GM10248 (cell line): Measurements from ENCODE around the gene PRR33.

Experiments used
- CTCF ChIA-PET: fragments of 300-600 bp; sonication (Branson Sonifier 250); formaldehyde crosslinking; extraction: SDS; loops from one replicate; lab custom pipeline; 2021; ENCODE audit warnings: antibody characterized with exemption; lab: Yijun Ruan, JAX
- POLR2A ChIA-PET: fragments of 350-650 bp; sonication (Branson Sonifier 250); formaldehyde crosslinking; extraction: SDS; loops from one replicate; lab custom pipeline; 2020; ENCODE audit warnings: antibody characterized with exemption; lab: Yijun Ruan, JAX
- DNase-seq: peaks from one replicate; pipeline ENCODE4 v3.0.0; 2012; ENCODE audit errors: extremely low spot score
- TF ChIP-seq, protein P1 (sequence below): IDR thresholded peaks from 2 replicates; pipeline ENCODE4 v1.5.1; 2012; ENCODE audit warnings: mild to moderate bottlenecking, low read depth; ENCODE audit errors: extremely low read depth, missing control alignments, control extremely low read depth

The PRR33 gene

GRCh38 chr11:1928470-1928890 is 36.8 kb upstream of the PRR33 start:
- DNase-seq = no peak
- TF ChIP-seq, protein P1, sequence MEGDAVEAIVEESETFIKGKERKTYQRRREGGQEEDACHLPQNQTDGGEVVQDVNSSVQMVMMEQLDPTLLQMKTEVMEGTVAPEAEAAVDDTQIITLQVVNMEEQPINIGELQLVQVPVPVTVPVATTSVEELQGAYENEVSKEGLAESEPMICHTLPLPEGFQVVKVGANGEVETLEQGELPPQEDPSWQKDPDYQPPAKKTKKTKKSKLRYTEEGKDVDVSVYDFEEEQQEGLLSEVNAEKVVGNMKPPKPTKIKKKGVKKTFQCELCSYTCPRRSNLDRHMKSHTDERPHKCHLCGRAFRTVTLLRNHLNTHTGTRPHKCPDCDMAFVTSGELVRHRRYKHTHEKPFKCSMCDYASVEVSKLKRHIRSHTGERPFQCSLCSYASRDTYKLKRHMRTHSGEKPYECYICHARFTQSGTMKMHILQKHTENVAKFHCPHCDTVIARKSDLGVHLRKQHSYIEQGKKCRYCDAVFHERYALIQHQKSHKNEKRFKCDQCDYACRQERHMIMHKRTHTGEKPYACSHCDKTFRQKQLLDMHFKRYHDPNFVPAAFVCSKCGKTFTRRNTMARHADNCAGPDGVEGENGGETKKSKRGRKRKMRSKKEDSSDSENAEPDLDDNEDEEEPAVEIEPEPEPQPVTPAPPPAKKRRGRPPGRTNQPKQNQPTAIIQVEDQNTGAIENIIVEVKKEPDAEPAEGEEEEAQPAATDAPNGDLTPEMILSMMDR = no peak
- POLR2A ChIA-PET = no interaction called here
- CTCF ChIA-PET = no interaction called here

DNA sequence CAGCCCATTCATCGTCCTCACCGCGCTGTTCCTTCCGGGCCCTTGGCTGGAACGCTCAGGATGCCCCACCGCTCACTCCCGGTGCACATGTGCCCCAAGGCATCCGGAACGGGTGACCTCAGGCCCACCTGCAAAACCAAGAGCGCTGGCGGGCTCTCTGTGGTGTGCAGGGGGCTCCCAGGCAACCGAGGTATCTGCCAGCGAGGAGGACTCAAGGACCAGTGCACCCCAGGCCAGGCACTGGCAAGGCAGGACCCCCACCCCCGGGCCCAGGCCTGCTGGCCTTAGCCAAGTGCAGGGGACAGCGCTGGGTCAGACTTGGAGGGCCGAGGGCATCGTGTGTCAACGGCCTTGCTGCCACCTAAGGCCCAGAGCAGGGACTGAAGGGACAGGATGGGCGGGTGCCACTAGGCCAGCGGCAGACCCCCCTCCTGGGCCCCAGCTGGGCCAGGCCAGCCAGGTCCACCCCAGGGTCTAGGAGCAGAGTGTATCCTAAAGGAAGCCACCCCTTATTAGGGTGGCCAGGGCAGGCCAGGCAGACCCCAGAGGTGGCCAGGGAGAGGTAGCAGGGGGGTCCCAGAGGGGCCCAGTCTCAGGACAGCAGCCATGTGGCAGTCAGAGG is 36.3 kb upstream of the PRR33 start:
- no peak for DNase-seq
- ChIA-PET CTCF (interaction anchor here (1.0 kb wide), 1 partner anchor 8 kb away, joined by 3 read pairs; no protein-coding TSS in a partner anchor), POLR2A (interaction anchor here (0.6 kb wide), 1 partner anchor 19 kb away, joined by 3 read pairs; no protein-coding TSS in a partner anchor)
- TF ChIP-seq, protein P1 = no peak

DNA sequence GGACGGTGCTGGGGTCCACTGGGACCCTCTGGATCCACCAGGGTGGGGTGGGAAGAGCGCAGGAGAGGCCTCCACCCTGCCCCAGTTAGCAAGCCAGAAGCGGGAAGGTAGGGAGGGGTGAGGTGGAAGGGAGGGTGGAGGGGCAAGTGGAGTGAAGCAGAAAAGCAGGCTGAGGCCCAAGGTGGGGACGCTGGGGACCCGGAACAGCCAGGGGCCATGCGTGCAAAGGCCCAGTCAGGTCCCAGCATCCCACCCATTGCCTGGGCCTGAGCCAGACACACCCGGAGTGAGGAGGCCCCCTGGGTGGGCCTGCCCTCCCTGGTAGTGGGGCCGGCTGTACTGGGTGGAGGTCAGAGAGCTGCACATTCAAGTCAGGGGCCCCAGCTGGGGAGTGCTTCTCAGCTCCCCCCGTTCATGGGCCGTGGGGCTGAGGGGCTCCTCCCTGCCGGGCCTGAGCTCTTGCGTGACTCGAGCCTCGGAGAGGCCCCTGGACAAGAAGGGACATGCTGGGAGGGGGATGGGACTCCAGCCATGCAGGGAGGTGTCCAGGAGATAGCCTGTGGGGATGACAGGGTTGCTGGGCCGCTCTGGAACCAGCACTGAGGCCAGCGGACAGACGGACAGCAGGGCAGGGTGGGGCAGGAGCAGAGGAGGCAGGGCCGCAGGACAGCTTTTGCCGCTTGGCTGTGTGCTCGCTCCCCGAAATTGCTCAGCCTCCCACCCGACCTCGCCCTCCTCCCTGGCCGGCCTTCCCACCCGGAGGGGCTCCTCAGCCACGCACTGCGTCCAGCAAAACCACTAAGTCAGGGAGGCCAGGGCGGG is 35.5 kb upstream of the PRR33 start:
- ChIA-PET POLR2A (interaction anchor here (0.6 kb wide), 1 partner anchor 18 kb away, joined by 3 read pairs; no protein-coding TSS in a partner anchor), CTCF (interaction anchor here (1.0 kb wide), 1 partner anchor 9 kb away, joined by 3 read pairs; no protein-coding TSS in a partner anchor)
- TF ChIP-seq, protein P1 = no peak
- DNase-seq = no peak

GRCh38 chr11:1926156-1927025 is 34.7 kb upstream of the PRR33 start:
- POLR2A ChIA-PET = no interaction called here
- TF ChIP-seq, protein P1 = no peak
- no peak for DNase-seq
- CTCF ChIA-PET = interaction anchor here (1.0 to 1.8 kb wide), 2 partner anchors 9 to 44 kb away, joined by 3 to 6 read pairs; no protein-coding TSS in a partner anchor

GRCh38 chr11:1925373-1926155 is 33.9 kb upstream of the PRR33 start:
- no peak for DNase-seq
- CTCF ChIA-PET = interaction anchor here (1.8 kb wide), 1 partner anchor 43 kb away, joined by 6 read pairs; no protein-coding TSS in a partner anchor
- POLR2A ChIA-PET = no interaction called here
- TF ChIP-seq, protein P1 = no peak
